Stimulated activated CD4-positive, alpha-beta T cell treated with anti-CD3 and anti-CD28 coated beads, Interleukin-4, amount 100 ng/mL, for 1 hour (primary cell): ENCODE results near the gene PIK3C2B.
"Not testable (repeated sequence)": the region's sequence is repeated elsewhere in the genome, so short reads cannot be mapped to it uniquely, and the experiment has no call there.

Experiments
- DNase-seq: peaks from one replicate; pipeline ENCODE4 v3.0.0-alpha.2; 2020

Gene PIK3C2B, protein sequence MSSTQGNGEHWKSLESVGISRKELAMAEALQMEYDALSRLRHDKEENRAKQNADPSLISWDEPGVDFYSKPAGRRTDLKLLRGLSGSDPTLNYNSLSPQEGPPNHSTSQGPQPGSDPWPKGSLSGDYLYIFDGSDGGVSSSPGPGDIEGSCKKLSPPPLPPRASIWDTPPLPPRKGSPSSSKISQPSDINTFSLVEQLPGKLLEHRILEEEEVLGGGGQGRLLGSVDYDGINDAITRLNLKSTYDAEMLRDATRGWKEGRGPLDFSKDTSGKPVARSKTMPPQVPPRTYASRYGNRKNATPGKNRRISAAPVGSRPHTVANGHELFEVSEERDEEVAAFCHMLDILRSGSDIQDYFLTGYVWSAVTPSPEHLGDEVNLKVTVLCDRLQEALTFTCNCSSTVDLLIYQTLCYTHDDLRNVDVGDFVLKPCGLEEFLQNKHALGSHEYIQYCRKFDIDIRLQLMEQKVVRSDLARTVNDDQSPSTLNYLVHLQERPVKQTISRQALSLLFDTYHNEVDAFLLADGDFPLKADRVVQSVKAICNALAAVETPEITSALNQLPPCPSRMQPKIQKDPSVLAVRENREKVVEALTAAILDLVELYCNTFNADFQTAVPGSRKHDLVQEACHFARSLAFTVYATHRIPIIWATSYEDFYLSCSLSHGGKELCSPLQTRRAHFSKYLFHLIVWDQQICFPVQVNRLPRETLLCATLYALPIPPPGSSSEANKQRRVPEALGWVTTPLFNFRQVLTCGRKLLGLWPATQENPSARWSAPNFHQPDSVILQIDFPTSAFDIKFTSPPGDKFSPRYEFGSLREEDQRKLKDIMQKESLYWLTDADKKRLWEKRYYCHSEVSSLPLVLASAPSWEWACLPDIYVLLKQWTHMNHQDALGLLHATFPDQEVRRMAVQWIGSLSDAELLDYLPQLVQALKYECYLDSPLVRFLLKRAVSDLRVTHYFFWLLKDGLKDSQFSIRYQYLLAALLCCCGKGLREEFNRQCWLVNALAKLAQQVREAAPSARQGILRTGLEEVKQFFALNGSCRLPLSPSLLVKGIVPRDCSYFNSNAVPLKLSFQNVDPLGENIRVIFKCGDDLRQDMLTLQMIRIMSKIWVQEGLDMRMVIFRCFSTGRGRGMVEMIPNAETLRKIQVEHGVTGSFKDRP (N-terminal part only)

DNA sequence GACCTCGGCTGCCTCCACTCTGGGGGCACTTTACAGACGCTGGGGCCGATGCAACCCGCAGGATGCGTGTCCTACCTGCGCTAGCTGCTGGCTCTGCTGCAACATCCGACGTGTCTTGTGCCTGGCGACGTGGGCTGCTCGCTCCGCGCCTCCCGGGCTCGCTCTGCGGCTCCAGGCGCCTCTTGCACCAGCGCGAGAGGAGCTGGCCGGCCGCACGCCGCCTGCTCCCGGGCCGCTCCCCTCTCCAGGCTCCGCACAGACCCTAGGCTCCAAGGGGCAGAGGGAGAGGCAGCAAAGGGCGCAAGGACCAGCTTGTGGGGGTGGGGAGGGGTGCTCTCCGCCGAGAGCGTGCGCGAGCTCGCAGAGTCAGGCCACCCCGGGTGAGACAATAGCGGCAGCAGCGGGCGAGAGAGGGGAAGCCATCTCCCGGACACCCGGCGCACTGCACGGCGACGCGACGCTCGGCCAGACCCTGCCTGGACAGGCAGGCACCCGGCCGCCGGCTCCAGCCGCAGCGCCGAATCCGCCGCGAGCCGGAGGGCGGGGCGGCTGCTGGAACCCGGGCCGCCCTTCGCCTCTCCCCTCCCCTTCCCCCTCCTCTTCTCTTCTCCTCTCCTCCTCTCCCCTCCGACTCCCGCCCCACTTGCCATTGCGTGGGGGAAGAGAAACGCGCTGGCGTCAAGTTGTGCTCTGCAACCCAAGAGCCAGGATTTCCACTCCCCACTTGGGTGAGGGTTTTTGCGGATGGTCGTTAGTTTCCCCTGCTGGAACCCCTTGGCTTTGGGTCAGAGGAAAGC, at the start of gene PIK3C2B:
Gene PIK3C2B (minus strand): TSS at position 525 of the 797 bp plus-strand sequence. CDS start 25,003 bp downstream, outside the sequence.
- peak; percentile 73 for DNase-seq

DNA sequence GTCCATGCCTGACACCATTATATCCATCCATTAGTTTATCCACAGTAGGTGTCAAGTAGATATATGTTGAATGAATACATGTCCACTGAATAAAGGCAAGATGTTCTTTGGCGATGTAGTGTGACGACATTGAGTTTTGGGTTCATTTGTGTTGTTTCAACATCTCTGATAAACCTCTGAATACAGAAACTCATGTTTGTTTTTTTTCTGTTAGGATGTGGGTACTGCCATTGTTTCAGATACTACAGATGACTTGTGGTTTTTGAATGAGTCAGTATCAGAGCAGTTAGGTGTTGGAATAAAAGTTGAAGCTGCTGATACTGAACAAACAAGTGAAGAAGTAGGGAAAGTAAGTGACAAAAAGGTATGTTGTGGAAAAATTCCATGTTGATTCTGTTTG, 49.7 kb upstream of the PIK3C2B start:
- no peak for DNase-seq

DNA sequence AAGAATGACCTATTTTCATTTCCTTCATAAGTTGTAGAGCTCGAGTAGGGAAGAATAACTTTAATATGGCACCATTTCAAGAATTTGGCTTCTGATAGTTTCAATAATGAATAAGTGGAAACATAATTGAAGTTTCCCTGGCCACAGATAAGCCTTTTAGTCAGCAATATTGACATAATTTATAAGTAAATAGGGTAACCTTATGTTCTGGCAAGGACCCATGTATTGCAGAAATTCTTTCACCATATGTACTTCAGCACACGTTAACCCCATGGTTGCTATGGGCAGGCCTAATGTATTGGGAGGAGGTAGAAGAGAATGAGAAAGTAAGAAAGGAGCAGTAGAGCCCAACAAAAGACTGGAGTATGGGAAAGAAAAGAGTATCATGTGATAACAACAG, 47.0 kb upstream of the PIK3C2B start:
- DNase-seq, result no peak

DNA sequence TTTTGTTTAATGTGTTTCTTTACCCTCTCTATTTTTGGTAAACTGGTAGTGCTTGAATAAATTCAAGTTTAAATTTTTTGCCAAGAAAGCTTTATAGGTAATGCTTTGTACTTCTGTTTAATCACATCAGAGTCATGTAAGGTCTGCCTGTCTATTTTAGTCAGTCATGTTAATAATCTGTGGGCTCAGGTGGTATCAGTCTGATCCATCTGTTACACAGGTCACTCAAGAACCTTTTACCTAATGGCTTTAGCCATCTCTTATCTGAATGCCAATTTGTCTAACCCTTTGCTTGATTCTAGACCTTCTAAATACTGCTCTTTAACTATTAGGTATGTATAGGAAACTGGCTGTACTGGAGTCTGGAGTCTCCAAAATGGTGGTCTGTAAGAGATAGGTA, 38.2 kb upstream of the PIK3C2B start:
- no peak for DNase-seq

DNA sequence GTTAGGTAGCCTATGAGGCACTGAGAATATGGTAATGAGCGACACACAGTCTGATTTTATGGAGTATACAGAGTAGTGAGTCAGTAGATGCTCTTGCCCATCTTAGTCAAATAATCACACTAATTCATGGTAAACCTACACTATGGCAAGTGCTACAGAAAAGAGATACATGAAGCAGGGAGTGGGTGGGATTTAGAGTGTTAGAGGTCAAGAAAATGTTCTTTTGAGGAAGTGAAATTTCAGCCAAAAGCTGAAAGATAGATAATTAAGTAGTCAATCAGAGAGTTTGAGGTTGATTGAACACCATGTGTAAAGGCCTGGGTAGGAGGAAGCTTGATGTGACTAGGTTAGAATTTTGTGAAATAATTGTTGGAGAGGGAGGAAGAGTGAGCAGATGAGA, 36.3 kb upstream of the PIK3C2B start:
- no peak for DNase-seq

DNA sequence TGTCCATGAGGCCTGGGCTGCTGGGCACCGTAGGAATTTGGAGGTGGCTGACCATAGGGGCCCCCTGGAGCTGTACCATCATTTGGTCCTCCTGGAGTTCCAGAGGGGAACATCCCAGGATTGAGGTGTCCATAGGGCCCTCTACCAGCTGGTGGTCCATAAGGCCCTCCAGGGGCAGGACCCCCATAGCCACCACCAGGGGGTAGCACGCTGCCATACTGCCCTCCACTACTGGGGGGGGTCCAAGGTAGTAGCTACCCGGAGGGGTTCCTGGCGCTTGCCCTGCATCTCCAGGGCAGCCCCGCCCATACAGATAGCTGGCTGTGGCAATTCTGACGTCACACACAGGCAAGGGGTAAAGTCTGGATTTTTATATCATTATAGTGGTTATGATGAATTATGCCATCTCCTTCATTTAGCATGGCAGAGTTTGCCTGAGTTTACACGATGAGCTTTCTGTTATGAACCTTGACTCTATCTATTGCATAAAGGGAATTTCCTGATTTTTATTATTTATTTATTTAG, 34.8 kb upstream of the PIK3C2B start:
- no peak for DNase-seq

DNA sequence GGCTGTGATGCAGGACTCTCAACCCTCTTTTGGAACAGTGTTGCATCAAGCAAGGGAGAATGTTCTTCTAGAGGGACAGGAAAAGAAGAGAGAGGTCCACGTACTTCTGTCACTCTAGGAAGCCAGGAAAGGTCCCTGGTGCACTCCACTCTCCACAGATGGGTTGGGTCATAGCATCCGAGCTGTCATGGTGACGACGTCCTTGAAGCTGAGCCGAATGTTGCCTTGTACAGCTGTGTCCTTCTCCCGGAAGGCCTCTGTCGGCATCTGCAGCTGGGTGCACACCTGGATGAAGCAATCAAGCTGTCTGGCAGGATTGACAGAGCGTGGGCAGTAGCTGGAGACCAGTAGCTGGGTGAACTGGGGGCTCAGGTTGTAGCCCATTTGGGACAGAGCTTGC, 34.1 kb upstream of the PIK3C2B start:
- no peak for DNase-seq

DNA sequence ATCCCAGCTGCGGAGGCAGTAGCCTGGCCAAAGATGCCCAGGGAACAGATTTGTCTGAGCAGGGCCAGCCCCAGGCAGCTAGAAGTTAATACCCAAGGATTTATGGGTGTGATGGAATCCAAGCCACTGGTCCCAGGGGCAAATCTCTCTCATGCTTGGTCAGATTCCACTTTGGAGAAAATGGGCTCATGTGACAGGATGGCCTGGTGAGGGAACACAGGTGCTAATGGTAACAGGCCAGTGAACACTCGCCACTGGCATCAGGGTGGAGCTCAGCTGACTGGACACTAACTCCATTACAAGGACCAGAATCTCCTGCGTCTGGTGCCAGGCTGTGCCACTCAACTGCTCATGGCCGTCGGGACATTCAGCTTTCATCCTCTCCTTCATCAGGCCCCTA, 33.6 kb upstream of the PIK3C2B start:
- DNase-seq, result no peak

DNA sequence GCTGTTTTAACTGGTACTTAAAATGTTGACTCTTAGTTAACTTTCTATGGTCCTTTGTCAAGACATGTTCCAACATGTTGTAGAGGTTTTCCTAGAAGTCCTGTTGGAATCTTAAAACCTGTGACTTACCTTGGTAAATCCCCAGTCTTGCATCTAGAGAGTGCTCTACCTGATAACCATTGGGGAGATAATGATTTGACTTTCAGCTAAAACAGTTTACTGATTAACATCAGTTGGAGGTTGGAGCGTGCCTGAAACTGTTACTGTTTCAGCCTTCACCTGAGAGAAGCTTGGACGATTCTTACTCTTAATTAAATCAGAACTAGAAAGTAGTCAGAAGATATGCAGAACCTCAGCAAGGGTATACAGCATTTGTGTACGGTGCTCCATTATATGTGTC, 30.4 kb upstream of the PIK3C2B start:
- no peak for DNase-seq

DNA sequence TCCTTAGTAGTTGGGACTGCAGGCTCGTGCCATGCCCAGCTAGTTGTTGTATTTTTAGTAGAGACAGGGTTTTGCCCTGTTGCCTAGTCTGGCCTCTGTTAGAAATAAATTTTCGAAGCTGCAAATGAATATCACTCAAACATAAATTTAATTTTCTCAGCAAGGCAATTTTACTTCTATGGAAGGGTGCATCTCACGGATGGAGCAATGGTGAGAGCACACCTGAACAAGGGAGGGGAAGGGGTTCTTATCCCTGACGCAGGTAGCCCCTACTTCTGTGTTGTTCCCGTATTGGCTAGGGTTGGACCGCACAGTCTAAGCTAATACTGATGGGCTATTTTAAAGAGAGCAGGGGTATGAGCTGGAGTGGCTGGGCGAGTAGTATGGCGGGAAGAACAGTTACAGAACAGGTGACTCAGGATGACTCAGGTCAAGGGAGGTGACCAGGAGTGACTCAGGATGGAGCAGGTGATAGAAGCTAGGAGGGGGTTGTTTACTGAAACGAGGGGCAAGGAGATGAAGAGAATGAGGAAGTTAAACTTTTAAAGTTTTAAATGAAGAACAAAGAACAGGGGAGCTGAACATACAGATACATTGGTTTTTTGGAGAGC, 29.1 kb upstream of the PIK3C2B start:
- DNase-seq, result no peak

DNA sequence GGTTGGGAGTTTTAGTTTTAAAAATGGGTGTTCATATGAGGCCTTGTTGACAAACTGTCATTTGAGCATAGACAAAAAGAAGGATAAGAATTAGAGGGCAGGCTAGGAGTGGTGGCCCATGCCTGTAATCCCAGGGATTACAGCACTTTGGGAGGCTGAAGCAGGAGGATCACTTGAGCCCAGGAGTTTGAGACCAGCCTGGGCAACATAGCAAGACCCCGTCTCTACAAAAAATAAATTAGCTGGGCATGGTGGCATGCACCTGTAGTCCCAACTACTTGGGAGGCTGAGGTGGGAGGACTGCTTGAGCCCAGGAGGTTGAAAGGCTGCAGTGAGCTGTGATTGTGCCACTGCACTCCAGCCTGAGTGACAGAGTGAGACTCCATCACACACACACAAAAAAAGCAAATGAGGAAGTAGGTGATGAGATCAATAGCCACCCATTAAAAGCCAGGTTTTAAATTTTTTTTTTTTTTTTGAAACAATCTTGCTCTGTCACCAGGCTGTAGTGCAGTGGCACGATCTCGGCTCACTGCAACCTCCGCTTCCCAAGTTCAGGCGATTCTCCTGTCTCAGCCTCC, 27.4 kb upstream of the PIK3C2B start:
- not testable (repeated sequence) for DNase-seq

DNA sequence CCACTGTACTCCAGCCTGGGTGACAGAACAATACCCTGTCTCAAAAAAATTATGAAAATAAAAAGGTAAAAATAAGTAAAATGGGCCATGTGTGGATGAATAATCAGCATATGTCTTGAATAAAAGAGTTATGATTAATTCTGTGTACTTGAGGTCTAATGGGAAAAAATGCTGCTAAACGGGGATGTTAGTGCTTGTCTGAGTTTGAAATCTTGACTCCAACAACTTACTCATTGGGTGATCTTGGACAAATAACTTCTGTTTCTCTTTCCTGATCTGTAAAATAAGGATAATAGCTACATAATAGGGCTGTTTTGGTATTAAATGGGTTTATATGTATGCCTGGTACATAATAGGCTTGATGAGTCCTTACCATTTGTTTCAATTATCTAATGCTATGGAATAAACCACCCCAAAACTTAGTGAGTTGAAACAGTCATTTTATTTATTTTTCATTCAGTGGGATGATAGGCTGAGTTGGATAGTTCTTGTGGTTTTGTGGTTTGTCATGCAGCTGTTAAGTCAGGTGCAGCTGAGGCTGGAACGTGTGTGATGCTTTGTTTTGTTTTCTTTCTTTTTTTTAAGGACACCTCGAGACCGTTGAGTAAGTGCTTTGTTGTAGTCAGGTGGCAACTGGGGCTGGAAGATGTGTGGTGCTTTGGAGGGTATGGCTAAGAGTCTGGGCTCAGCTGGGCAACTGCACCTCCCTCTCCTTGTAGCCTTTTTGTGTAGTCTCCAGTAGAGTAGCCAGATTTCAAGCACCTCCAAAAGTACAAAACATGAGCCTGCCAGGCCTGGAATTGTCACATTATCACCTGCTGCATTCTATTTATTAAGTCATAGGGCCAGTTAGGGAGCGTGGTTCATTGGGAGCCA, 26.5 kb upstream of the PIK3C2B start:
- DNase-seq, result peak; percentile 39

DNA sequence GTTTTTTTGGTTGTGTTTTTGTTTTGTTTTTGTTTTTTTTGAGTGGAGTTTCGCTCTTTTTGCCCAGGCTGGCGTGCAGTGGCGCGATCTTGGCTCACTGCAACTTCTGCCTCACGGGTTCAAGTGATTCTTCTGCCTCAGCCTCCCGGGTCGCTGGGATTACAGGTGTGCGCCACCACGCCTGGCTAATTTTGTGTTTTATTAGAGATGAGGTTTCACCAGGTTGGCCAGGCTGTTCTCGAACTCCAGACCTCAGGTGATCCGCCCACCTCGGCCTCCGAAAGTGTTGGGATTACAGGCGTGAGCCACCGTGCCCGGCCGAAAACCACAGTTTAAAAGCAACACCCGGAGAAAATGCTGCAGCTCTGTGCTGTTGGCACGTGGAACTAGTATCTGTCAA, 22.8 kb upstream of the PIK3C2B start:
- DNase-seq, result not testable (repeated sequence)

DNA sequence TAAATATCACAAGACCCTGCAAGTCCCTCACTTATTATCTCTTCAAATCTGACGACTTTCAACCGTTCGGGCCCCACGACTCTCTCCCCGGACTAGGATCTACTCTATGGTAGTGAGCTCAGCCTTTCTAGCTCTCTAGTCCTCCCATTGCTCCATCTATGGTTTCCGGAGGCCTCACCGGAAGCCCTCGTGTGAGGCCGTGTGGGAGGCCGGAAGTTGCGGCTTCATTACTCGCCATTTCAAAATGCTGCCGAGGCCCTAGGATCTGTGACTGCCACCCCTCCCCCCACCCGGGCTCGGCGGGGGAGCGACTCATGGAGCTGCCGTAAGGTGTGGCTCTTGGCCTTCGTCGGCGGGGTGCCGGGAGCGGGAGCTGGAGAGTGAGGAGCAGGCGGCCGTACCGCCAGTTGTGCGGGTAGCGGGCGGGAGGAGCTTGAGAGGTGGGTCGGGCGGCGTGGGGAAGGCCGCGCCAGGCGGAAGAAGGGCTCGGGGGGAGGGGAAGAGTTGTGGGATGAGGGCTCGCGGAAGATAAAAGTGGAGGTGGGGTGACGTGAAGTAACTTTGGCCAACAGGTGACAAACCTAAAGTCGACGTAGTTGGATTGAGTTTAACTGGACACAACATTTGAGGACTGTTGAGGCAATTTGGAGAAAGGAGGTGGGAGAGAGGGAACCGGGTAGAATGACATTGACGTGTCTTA, 21.7 kb upstream of the PIK3C2B start, which contains the start of gene MDM4:
Gene MDM4 (plus strand): TSS at position 227 of the 700 bp plus-strand sequence. CDS start 9,113 bp downstream, outside the sequence.
- peak; percentile 92 for DNase-seq

DNA sequence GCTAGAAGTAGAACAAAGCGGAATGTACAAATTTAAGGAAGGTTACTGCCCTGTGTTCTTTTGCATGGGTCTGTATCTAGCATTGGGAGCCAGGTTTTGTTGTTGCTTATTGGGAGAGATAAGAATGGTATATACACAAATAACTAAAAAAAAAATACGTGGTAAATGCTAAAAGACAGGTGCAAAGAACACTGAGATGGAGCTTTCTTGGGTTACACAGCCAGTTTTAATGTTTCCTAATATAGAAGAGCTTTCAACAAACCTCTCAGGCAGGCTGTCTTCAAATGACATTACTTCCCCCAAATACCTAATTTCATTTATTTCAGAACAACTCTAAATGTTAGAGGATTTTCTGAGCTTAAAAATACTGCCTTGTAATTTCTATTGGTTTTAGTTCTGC, 20.2 kb upstream of the PIK3C2B start:
- no peak for DNase-seq

DNA sequence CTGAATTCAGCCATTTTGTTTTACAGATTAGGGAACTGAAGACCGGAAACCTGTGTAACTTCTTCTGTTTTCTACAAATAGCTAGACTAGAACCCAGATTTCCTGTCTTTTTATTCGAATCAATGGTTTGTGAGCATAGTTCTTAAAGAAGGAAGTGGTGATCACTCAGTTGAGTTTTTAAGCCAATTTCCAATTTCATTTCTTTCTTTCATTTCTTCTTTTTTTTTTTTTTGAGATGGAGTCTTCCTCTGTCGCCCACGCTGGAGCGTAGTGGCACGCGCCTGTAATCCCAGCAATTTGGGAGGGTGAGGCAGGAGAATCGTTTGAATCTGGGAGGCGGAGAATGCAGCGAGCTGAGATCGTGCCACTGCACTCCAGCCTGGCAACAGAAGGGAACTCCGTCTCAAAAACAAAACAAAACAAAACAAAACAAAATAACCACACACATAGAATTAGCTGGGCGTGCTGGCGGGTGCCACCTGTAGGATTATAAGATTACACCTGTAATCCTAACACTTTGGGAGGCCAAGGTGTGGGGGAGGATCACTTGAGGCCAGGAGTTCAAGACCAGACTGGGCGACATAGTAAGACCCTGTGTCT, 18.6 kb upstream of the PIK3C2B start:
- peak; percentile 28 for DNase-seq

DNA sequence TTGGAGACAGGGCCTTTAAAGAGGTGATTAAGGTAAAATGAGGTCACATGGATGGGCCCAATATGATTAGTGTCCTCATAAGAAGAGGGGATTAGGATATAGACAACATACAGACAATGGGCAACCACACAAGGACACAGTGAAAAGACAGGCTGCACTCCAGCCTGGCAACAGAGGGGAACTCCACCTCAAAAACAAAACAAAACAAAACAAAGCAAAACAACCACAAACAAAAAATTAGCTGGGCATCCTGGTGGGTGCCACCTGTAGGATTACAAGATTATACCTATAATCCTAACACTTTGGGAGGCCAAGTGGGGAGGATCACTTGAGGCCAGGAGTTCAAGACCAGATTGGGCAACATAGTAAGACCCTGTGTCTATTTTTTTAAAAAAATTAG, 16.8 kb upstream of the PIK3C2B start:
- no peak for DNase-seq

DNA sequence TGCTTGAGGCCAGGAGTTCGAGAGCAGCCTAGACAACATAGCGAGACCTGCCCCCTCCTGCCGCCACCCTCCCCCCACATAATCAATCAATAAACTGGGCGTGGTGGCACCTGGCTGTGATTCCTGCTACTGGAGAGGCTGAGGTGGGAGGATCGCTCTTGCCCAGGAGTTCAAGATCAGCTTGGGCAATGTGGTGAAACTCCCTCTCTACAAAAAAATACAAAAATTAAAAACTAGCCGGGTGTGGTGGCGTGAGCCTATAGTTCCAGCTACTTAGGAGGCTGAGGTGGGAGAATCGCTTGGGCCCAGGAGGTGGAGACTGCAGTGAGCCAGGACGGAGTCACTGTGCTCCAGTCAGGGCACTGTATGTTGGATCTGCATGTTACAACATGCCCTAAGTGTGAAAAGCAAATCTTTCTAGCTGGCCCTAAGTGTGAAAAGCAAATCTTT, 14.6 kb upstream of the PIK3C2B start:
- no peak for DNase-seq
